Right atrium auricular region (tissue), 2 donors: Measurements from ENCODE around the gene HEXD. TPM values are rescaled to one million over a fixed set of nuclear protein-coding genes. Genes with fewer than 3 reads are reported as not detected.
"Not testable (repeated sequence)": the region's sequence is repeated elsewhere in the genome, so short reads cannot be mapped to it uniquely, and the experiment has no call there.

Experiments used
- DNase-seq: peaks from one replicate; pipeline ENCODE4 v3.0.0-alpha.2; 2019; ENCODE audit warnings: low spot score
- H3K27ac ChIP-seq, 2 donors: fragments of 200-600 bp; sonication (generic); 1 replicate in 1 of 2; 2 replicates in 1 of 2; pipeline ENCODE4 v1.5.1; 2016 to 2019
- H3K27me3 ChIP-seq, 2 donors: fragments of 200-600 bp; sonication (generic); one replicate each; pipeline versions ENCODE4 v1.5.1 to v1.6.0; 2017 to 2019
- H3K36me3 ChIP-seq: fragments of 200-600 bp; sonication (generic); one replicate; pipeline ENCODE4 v1.5.1; 2016
- H3K4me1 ChIP-seq, 2 donors: fragments of 200-600 bp; sonication (generic); one replicate each; pipeline versions ENCODE4 v1.5.1 to v1.6.0; 2017 to 2019
- H3K4me3 ChIP-seq, 2 donors: fragments of 200-600 bp; sonication (generic); 1 replicate in 1 of 2; 2 replicates in 1 of 2; pipeline ENCODE4 v1.5.1; 2017 to 2019; ENCODE audit warnings: mild to moderate bottlenecking in 1 of 2, moderate library complexity in 1 of 2
- H3K9me3 ChIP-seq, 2 donors: fragments of 200-600 bp; sonication (generic); one replicate each; pipeline ENCODE4 v1.5.1; 2019
- CTCF ChIP-seq, 2 donors: fragments of 200-600 bp; sonication (generic); IDR thresholded peaks; one replicate each; pipeline ENCODE4 v1.5.1; 2019; ENCODE audit warnings: antibody characterized with exemption in 2 of 2
- total RNA-seq, 2 donors: library from RNA; depleted of rRNA; stranded (reverse); fragments of >200 nt; gene quantifications; one replicate each; pipeline ENCODE4 v1.1.0, GENCODE V29; 2016

Gene HEXD
- total RNA-seq, 2 donors from 2014 or later, result 11.3 to 15.6 TPM

- H3K27me3 ChIP-seq, result peaks cover 0 to 17% of the 10 kb centered on the region in 2 donors
- no peaks in the 10 kb centered on the region for H3K36me3 ChIP-seq
- peaks cover 0 to 27% of the 10 kb centered on the region in 2 donors for H3K4me1 ChIP-seq
- TF ChIP-seq CTCF (IDR thresholded peaks at IDR 0.05), result no peak
- H3K9me3 ChIP-seq, result no peaks in the 10 kb centered on the region
- peak overlapping the region in 1 of 2 donors; percentile 22 for H3K27ac ChIP-seq
- DNase-seq, result no peak
- peak overlapping the region; percentile 33 to 43 for H3K4me3 ChIP-seq
Measured at GRCh38 chr17:82372249-82373071, 45.7 kb upstream of the HEXD start.

- Histone ChIP-seq H3K27me3 (peaks cover 0 to 17% of the 10 kb centered on the region in 2 donors), H3K4me1 (peaks cover 0 to 27% of the 10 kb centered on the region in 2 donors)
- not testable (repeated sequence) for DNase-seq, H3K9me3 ChIP-seq, H3K27ac ChIP-seq, H3K36me3 ChIP-seq, H3K4me3 ChIP-seq
Measured at GRCh38 chr17:82373072-82373452, 45.1 kb upstream of the HEXD start.

GRCh38 chr17:82373731-82374625 lies 44.2 kb upstream of the HEXD start:
- no peak for DNase-seq
- Histone ChIP-seq H3K36me3 (no peaks in the 10 kb centered on the region), H3K4me3 (no peak overlapping the region), H3K4me1 (peaks cover 0 to 27% of the 10 kb centered on the region in 2 donors), H3K27me3 (peaks cover 0 to 17% of the 10 kb centered on the region in 2 donors), H3K27ac (no peak overlapping the region), H3K9me3 (no peaks in the 10 kb centered on the region)
- TF ChIP-seq CTCF (IDR thresholded peaks at IDR 0.05), result no peak

GRCh38 chr17:82374626-82375331 lies 43.4 kb upstream of the HEXD start:
- H3K27me3 ChIP-seq, result peaks cover 0 to 17% of the 10 kb centered on the region in 2 donors
- peaks cover 0 to 30% of the 10 kb centered on the region in 2 donors for H3K4me1 ChIP-seq
- H3K36me3 ChIP-seq, result no peaks in the 10 kb centered on the region
- no peaks in the 10 kb centered on the region for H3K9me3 ChIP-seq
- DNase-seq, result no peak
- no peak overlapping the region for H3K4me3 ChIP-seq
- TF ChIP-seq CTCF (IDR thresholded peaks at IDR 0.05), result no peak
- no peak overlapping the region for H3K27ac ChIP-seq

GRCh38 chr17:82375359-82376041 lies 42.6 kb upstream of the HEXD start:
- no peak for TF ChIP-seq CTCF (IDR thresholded peaks at IDR 0.05)
- peaks cover 0 to 17% of the 10 kb centered on the region in 2 donors for H3K27me3 ChIP-seq
- DNase-seq, result no peak
- peaks cover 0 to 28% of the 10 kb centered on the region in 2 donors for H3K4me1 ChIP-seq
- H3K27ac ChIP-seq, result no peak overlapping the region
- no peaks in the 10 kb centered on the region for H3K36me3 ChIP-seq
- no peak overlapping the region for H3K4me3 ChIP-seq
- H3K9me3 ChIP-seq, result no peaks in the 10 kb centered on the region
